NCI-H2029 (cell line): ENCODE data around the gene FAM229B.
"Not testable (repeated sequence)": the region's sequence is repeated elsewhere in the genome, so short reads cannot be mapped to it uniquely, and the experiment has no call there.

Experiments used
- DNase-seq: peaks from one replicate; lab custom pipeline; 2025; lab: John Stamatoyannopoulos, UW

Gene FAM229B, protein sequence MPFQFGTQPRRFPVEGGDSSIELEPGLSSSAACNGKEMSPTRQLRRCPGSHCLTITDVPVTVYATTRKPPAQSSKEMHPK

GRCh38 chr6:112087136-112087911 is at the start of gene FAM229B, which contains the start of gene TUBE1:
Gene FAM229B, plus strand, starts transcription at chr6:112087591. Its CDS starts 11,693 bp downstream, at chr6:112099284.
Gene TUBE1, minus strand, starts transcription at chr6:112087482. Its CDS starts 48 bp downstream, at chr6:112087434.
- DNase-seq, result peak; percentile 99

DNA sequence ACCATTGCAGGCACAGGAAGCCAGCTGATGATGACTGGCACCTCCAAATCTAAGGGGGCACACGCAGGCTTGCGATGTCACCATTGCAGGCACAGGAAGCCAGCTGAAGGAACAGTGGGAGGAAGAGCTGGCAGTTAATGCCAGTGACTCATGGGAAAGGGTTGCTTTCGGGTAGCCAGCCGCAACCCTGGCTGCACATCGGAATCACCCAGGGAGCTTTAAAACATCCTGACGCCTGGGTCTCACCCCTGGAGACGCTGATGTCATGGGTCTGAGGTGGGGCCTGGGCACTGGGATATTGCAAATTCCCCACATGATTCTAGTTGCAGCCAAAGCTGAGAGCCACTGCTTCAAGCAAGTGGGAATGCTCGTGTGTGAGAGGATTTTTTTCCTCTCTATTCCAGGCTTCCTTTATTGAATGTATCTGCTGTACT is 49.6 kb upstream of the FAM229B start:
- DNase-seq, result no peak

DNA sequence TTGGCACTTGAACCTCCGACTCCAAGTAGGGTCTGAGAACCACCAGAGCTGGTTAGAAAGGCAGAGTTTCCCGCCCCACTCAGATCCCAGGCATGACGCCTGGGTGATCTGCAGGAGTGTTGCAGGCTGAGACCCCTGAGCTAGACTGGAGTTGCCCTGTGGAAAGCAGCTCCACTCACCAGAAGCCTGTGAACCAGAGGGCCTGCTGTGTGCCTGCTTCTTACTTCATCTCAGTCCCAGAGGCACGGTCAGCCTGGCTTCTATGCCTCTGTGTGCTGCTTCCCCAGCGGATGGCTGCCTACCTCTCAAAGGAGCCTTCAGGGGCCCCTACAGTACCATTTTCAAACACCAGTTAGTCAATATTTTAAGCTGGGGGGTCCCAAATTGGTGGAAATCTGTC is 49.1 kb upstream of the FAM229B start:
- no peak for DNase-seq

GRCh38 chr6:112038756-112039430 is 48.5 kb upstream of the FAM229B start:
- DNase-seq, result no peak

- DNase-seq, result no peak
Observed at GRCh38 chr6:112039431-112039770, 48.0 kb upstream of the FAM229B start.

GRCh38 chr6:112040956-112041355 is 46.4 kb upstream of the FAM229B start:
- no peak for DNase-seq

GRCh38 chr6:112041535-112041934 is 45.9 kb upstream of the FAM229B start:
- DNase-seq, result no peak

- peak; percentile 95 for DNase-seq
Observed at GRCh38 chr6:112043032-112044007, 44.1 kb upstream of the FAM229B start.

DNA sequence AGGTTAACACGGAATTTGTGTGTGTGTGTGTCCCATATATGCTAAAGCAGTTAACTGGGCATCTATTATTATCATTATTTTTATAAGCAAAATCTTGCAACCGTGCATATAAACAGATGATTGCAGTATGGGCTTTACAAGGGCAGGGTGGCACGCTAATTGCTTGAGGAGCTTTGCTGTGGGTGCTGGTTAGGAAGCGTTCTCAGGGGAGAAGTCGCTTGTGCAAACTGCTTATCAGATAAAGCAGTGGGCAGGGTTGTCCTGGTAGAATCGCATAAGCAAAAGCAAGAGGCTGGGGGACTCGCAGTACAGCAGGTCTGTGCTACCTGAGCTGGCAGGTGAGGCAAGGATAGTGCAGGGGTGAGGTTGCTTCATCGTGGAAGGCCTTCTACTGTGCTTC is 43.2 kb upstream of the FAM229B start:
- no peak for DNase-seq

GRCh38 chr6:112044856-112045255 is 42.5 kb upstream of the FAM229B start:
- no peak for DNase-seq

DNA sequence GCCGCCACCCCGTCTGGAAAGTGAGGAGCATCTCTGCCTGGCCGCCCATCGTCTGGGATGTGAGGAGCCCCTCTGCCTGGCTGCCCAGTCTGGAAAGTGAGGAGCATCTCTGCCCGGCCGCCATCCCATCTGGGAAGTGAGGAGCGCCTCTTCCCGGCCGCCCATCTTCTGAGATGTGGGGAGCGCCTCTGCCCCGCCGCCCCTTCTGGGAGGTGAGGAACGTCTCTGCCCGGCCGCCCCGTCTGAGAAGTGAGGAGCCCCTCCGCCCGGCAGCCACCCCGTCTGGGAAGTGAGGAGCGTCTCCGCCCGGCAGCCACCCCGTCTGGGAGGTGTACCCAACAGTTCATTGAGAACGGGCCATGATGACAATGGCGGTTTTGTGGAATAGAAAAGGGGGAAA is 39.9 kb upstream of the FAM229B start:
- not testable (repeated sequence) for DNase-seq

GRCh38 chr6:112049026-112049799 is 38.2 kb upstream of the FAM229B start:
- no peak for DNase-seq

GRCh38 chr6:112049996-112050395 is 37.4 kb upstream of the FAM229B start:
- DNase-seq, result no peak

DNA sequence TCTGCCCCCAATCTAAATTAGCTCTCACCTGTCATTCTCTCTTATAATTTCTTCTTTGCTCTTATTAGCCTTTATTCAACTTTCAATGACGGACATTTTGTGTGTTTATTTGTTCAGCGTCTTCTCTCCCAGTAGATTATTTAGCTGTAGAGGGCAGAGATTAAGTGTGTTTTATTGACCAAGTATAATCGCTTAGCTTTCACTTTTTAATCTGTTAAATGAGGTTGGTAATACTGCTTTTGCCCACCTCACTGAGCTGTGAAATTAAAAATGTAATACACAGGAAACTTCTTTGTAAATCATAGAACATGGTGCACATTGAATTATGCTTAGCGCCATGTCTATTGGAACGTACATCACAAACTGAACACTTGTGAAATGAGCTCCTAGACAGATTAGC is 37.0 kb upstream of the FAM229B start:
- no peak for DNase-seq

DNA sequence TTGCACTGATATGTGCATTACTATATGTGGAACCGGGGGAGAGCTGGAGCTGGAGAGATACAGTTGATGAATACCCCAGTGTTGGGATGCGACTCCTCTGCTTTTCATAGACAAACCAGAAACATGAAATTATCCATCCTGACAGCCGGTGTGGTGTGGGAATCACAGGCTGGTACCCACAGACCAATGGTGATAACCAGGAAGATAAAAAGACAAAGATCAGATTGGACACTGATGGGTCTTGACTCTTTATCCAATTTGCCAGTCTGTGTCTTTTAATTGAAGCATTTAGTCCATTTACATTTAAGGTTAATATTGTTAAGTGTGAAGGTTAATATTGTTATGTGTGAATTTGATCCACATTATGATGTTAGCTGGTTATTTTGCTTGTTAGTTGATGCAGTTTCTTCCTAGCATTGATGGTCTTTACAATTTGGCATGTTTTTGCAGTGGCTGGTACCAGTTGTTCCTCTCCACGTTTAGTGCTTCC is 36.1 kb upstream of the FAM229B start:
- DNase-seq, result not testable (repeated sequence)

DNA sequence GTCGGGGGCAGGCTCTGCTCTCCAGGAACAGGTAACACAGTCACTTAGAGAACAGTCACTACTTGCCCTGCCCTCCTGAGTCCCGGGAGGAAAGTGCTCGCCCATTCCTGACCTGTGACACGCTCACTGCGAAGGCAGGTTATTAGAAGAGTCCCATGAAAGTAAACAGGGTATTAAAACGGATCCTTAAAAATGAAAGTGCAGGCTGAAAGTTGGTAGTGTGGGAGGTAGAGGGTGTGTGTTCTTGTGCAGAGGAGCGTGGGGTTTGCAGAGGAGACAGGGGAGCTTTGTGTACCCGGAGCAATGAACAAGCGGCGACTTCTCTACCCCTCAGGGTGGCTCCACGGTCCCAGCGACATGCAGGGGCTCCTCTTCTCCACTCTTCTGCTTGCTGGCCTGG is 33.4 kb upstream of the FAM229B start, which contains the start of gene CCN6:
CCN6 (plus strand) TSS at position 104 of the 400 bp plus-strand sequence; CDS start at position 358, 254 bp downstream.
- no peak for DNase-seq

GRCh38 chr6:112054555-112055190 is 32.7 kb upstream of the FAM229B start:
- DNase-seq, result no peak

- no peak for DNase-seq
Observed at GRCh38 chr6:112058243-112059032, 29.0 kb upstream of the FAM229B start.

DNA sequence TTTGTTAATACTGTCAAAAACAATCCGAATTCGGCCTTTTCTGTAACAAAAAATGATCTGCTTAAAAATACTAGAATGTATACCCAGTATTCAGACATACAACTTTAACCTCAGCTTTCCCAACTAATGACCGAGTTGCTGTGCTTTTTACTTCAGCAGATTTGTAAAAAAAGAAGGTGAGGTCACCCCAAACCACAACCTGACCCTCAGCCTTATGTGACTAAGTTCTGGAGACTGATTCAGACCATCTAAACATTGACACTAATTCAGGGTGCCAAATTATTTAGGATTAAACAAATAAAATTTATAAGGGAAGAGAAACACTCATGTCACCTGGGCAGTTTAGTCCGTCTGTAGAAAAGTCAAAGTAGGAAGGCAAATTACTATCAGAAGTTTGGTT is 25.8 kb upstream of the FAM229B start:
- DNase-seq, result no peak

DNA sequence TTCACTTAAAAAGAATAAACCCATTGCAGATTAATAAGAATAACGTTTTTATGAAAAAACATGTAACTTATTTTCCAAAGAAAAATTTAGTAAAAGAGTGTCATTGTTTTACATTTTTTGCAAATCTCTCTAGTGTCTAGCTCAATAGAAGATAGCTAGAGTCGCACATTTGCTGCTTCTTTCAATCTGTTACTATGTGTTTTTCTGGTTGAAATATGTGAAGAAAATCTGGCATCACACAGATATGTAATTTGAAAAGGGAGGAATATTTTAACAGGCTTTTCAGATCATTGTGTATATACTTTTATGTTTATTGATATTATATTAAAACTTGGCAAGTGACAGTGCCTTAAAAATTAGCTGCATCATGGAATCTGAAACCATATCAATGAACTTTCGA is 24.4 kb upstream of the FAM229B start:
- no peak for DNase-seq
